ENCODE measurements around the gene ST6GALNAC5.

GRCh38 chr1:77060000-77060399, 192.7 kb downstream of the ST6GALNAC5 start:
- TF ChIP-seq POLR2A (IDR thresholded peaks at IDR 0.05; ENCODE audit: low read length), result no peak
- no peak for TF ChIP-seq GATA1 (IDR thresholded peaks at IDR 0.05; ENCODE audit: low read depth, low read length)
